ENCODE data around the gene KCNE2.

Gene KCNE2, protein sequence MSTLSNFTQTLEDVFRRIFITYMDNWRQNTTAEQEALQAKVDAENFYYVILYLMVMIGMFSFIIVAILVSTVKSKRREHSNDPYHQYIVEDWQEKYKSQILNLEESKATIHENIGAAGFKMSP

DNA sequence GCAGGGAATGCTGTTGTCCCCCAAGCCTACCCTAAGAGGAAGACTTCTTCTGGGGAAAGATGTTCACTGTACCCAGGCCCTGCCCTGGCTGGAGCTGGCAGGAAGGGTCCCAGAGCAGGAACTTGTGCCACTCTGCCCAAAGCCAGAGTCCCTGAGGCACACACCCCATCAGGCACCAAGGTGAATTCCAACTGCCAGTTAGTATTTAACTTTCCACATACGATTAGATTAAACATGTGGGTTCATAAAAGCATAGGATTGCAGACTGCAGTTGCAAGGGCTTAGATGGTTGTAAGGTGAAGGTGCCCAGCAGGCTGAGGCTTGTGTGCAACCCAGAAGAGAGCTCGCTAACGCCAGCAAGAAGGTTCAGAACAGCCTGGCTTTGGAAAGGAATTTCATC lies at the start of gene KCNE2:
Gene KCNE2 (plus strand): TSS at position 274 of the 400 bp plus-strand sequence. CDS start 6,473 bp downstream, outside the sequence.
- no peak within 1 kb of the TSS for H3K4me3 ChIP-seq (ENCODE audit: low read length)
- no peak for TF ChIP-seq CTCF (conservative IDR thresholded peaks at IDR 0.05; ENCODE audit: low read length)
- no peak for DNase-seq (ENCODE audit: low read depth)

- no peak for TF ChIP-seq CTCF (conservative IDR thresholded peaks at IDR 0.05; ENCODE audit: low read length)
- DNase-seq (ENCODE audit: low read depth) = no peak
- no peak overlapping the region for H3K4me3 ChIP-seq (ENCODE audit: low read length)
These were observed 44.2 kb upstream of the KCNE2 start for GRCh38 chr21:34319585-34319984.

GRCh38 chr21:34320011-34320410 lies 43.8 kb upstream of the KCNE2 start:
- TF ChIP-seq CTCF (conservative IDR thresholded peaks at IDR 0.05; ENCODE audit: low read length) = no peak
- no peak overlapping the region for H3K4me3 ChIP-seq (ENCODE audit: low read length)
- peak; percentile 42 for DNase-seq (ENCODE audit: low read depth)

DNA sequence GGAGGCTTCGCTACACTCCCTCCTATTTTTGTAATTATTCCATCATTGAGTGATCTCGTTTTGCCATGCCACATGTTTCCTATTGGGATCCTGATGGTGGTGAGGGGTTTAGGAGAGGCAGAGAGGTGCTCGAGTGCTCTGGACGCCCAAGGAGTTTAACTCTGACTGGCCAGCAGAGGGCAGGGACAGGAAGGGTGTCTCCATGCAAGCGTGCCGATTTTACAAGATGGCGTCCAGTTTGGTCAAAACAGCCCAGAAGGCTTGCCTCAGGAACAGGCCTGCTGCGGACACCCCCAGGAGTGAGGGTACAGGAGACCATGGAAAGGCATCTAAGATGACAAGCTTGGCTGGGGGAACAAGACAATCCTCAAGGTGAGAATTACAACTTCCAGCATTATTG lies 33.8 kb upstream of the KCNE2 start:
- DNase-seq (ENCODE audit: low read depth) = no peak
- no peak for TF ChIP-seq CTCF (conservative IDR thresholded peaks at IDR 0.05; ENCODE audit: low read length)
- H3K4me3 ChIP-seq (ENCODE audit: low read length) = no peak overlapping the region

- H3K4me3 ChIP-seq (ENCODE audit: low read length) = no peak overlapping the region
- DNase-seq (ENCODE audit: low read depth) = no peak
- TF ChIP-seq CTCF (conservative IDR thresholded peaks at IDR 0.05; ENCODE audit: low read length) = no peak
These were observed 32.1 kb upstream of the KCNE2 start for GRCh38 chr21:34331726-34332125.

DNA sequence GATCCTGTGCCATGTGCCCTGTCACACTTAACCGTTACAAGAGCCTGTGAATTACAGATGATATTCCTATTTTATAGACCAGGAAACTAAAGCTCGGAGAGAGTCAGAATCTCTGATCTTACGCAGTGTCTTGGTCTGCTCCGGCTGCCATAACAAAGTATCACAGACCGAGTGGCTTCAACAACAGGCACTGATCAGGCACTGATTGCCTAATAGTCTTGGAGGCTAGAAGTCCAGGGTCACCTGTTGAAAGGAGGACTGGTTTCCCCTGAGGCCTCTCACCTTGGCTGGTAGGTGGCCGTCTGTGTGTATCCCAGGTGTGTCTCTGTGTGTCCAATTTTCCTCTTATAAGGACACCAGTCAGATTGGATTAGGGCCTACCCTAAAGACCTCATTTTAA lies 31.5 kb upstream of the KCNE2 start:
- no peak overlapping the region for H3K4me3 ChIP-seq (ENCODE audit: low read length)
- no peak for DNase-seq (ENCODE audit: low read depth)
- TF ChIP-seq CTCF (conservative IDR thresholded peaks at IDR 0.05; ENCODE audit: low read length) = no peak

- DNase-seq (ENCODE audit: low read depth) = peak; percentile 70
- H3K4me3 ChIP-seq (ENCODE audit: low read length) = no peak overlapping the region
- TF ChIP-seq CTCF (conservative IDR thresholded peaks at IDR 0.05; ENCODE audit: low read length) = no peak
These were observed 30.6 kb upstream of the KCNE2 start for GRCh38 chr21:34333121-34333739.
